ENCODE measurements around the gene OR2AE1. TPM values are rescaled to one million over a fixed set of nuclear protein-coding genes. Genes with fewer than 3 reads are reported as not detected.

Gene OR2AE1
- polyA plus RNA-seq, 1 donor from 2014 or later, result not detected

DNA sequence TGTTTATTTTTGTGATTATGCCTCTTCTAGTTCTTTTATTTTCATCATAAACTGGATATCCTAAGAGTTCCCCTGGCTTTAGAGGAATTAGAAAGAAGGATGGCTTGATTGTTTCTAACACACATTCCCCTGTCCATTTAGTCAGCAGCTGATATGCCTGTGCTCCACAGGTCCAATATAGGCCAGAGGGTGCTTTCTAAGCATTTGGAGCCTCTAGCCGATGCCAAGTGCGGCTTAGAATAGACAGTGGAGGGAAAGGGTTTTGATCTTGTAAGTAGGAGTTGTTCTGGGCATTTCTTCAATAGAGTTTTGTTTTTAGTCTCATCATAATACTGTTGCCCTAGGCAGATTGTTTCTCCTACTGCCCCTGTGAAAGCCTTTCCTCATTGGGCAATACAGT, 42.5 kb downstream of the OR2AE1 start:
- Histone ChIP-seq H3K27me3 (ENCODE audit: insufficient read depth, low read depth, low read length) (no peaks in the 10 kb centered on the region), H3F3A (ENCODE audit: insufficient read depth, low read length, poor library complexity, severe bottlenecking) (no peaks in the 10 kb centered on the region), H3K4me2 (ENCODE audit: low read length) (no peak overlapping the region), H3K79me2 (replicated peaks; ENCODE audit: insufficient read depth, low read length) (no peaks in the 10 kb centered on the region), H3K9me2 (ENCODE audit: insufficient read depth, low read length) (no peaks in the 10 kb centered on the region), H3K9ac (ENCODE audit: low read length) (no peak overlapping the region), H2AFZ (ENCODE audit: low read depth, low read length) (no peak overlapping the region), H3K36me3 (ENCODE audit: insufficient read depth, low read length) (no peaks in the 10 kb centered on the region), H4K20me1 (ENCODE audit: insufficient read depth) (no peaks in the 10 kb centered on the region), H3K9me3 (ENCODE audit: low read length) (no peaks in the 10 kb centered on the region), H3K27ac (ENCODE audit: low read length) (no peak overlapping the region), H3K4me3 (ENCODE audit: low read length) (no peak overlapping the region)
- no peak for TF ChIP-seq RAD21 (conservative IDR thresholded peaks at IDR 0.05)

DNA sequence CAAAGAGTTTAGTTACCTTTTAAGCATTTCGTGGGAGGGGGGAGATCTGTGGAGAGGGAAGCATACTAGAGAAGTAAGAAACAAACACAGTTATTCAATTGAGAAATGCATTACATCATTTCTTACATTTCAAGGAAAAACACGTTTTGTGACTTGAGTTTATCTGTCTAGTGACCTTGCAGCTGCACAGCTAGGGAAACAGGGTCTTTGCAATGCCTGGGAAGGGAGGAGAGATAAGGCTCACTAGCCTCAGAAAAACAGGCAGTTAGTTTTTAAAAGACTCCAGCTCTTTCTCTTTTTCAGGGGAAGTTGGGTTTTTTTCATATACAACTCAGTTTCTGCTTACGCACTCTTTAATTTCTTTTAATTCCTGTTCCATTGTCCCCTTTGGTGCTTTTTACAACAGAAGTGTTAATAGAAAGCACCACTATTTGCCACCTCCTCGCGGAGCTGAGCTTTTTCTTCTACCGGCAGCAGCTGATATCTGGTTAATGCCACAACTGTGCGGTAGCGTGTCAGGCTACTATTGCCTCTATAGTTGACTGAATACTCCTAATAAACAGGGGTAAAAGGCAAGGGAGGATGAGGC, 43.5 kb downstream of the OR2AE1 start:
- no peaks in the 10 kb centered on the region for H3K36me3 ChIP-seq (ENCODE audit: insufficient read depth, low read length)
- H3K27ac ChIP-seq (ENCODE audit: low read length), result no peak overlapping the region
- H4K20me1 ChIP-seq (ENCODE audit: insufficient read depth), result no peaks in the 10 kb centered on the region
- TF ChIP-seq, protein P1, sequence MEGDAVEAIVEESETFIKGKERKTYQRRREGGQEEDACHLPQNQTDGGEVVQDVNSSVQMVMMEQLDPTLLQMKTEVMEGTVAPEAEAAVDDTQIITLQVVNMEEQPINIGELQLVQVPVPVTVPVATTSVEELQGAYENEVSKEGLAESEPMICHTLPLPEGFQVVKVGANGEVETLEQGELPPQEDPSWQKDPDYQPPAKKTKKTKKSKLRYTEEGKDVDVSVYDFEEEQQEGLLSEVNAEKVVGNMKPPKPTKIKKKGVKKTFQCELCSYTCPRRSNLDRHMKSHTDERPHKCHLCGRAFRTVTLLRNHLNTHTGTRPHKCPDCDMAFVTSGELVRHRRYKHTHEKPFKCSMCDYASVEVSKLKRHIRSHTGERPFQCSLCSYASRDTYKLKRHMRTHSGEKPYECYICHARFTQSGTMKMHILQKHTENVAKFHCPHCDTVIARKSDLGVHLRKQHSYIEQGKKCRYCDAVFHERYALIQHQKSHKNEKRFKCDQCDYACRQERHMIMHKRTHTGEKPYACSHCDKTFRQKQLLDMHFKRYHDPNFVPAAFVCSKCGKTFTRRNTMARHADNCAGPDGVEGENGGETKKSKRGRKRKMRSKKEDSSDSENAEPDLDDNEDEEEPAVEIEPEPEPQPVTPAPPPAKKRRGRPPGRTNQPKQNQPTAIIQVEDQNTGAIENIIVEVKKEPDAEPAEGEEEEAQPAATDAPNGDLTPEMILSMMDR (IDR thresholded peaks at IDR 0.05; ENCODE audit: poor library complexity, severe bottlenecking), result no peak
- TF ChIP-seq POLR2AphosphoS5 (IDR thresholded peaks at IDR 0.05) (no peak), EZH2 (IDR thresholded peaks at IDR 0.05; ENCODE audit: borderline replicate concordance, insufficient read depth, low read length, poor library complexity, severe bottlenecking) (no peak), RAD21 (conservative IDR thresholded peaks at IDR 0.05) (no peak), MXI1 (conservative IDR thresholded peaks at IDR 0.05; ENCODE audit: poor library complexity, severe bottlenecking) (no peak), TAF1 (IDR thresholded peaks at IDR 0.05; ENCODE audit: low read depth) (no peak), EP300 (conservative IDR thresholded peaks at IDR 0.05; ENCODE audit: poor library complexity, severe bottlenecking) (no peak), SMC3 (conservative IDR thresholded peaks at IDR 0.05; ENCODE audit: poor library complexity) (no peak)
- TF ChIP-seq, protein P2, sequence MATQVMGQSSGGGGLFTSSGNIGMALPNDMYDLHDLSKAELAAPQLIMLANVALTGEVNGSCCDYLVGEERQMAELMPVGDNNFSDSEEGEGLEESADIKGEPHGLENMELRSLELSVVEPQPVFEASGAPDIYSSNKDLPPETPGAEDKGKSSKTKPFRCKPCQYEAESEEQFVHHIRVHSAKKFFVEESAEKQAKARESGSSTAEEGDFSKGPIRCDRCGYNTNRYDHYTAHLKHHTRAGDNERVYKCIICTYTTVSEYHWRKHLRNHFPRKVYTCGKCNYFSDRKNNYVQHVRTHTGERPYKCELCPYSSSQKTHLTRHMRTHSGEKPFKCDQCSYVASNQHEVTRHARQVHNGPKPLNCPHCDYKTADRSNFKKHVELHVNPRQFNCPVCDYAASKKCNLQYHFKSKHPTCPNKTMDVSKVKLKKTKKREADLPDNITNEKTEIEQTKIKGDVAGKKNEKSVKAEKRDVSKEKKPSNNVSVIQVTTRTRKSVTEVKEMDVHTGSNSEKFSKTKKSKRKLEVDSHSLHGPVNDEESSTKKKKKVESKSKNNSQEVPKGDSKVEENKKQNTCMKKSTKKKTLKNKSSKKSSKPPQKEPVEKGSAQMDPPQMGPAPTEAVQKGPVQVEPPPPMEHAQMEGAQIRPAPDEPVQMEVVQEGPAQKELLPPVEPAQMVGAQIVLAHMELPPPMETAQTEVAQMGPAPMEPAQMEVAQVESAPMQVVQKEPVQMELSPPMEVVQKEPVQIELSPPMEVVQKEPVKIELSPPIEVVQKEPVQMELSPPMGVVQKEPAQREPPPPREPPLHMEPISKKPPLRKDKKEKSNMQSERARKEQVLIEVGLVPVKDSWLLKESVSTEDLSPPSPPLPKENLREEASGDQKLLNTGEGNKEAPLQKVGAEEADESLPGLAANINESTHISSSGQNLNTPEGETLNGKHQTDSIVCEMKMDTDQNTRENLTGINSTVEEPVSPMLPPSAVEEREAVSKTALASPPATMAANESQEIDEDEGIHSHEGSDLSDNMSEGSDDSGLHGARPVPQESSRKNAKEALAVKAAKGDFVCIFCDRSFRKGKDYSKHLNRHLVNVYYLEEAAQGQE (IDR thresholded peaks at IDR 0.05; ENCODE audit: borderline replicate concordance), result no peak
- no peaks in the 10 kb centered on the region for H3K9me3 ChIP-seq (ENCODE audit: low read length)
- H3K79me2 ChIP-seq (replicated peaks; ENCODE audit: insufficient read depth, low read length), result no peaks in the 10 kb centered on the region
- no peak overlapping the region for H3K4me3 ChIP-seq (ENCODE audit: low read length)
- no peak overlapping the region for H3K4me2 ChIP-seq (ENCODE audit: low read length)
- no peaks in the 10 kb centered on the region for H3F3A ChIP-seq (ENCODE audit: insufficient read depth, low read length, poor library complexity, severe bottlenecking)
- H3K27me3 ChIP-seq (ENCODE audit: insufficient read depth, low read depth, low read length), result no peaks in the 10 kb centered on the region
- H3K9me2 ChIP-seq (ENCODE audit: insufficient read depth, low read length), result no peaks in the 10 kb centered on the region
- H3K9ac ChIP-seq (ENCODE audit: low read length), result no peak overlapping the region
- H2AFZ ChIP-seq (ENCODE audit: low read depth, low read length), result no peak overlapping the region

All from neural cell (in vitro differentiated cells).